Fibroblast of lung (primary cell): ENCODE results near the gene ARF4. TPM values are rescaled to one million over a fixed set of nuclear protein-coding genes. Genes with fewer than 3 reads are reported as not detected.

Experiments used
- DNase-seq, 2 donors: peaks; one replicate each; pipeline versions ENCODE4 v3.0.0 to v3.0.0-alpha.2; 2010; ENCODE audit warnings: low read depth in 2 of 2
- H2AFZ ChIP-seq: 2 replicates; pipeline ENCODE4 v1.5.1; 2012; ENCODE audit warnings: low read length, control low read depth, inconsistent platforms
- H3K27ac ChIP-seq: 2 replicates; pipeline ENCODE4 v1.5.1; 2011; ENCODE audit warnings: low read length, control low read depth; ENCODE audit not compliant: insufficient read depth
- H3K27me3 ChIP-seq: 2 replicates; pipeline ENCODE4 v1.5.1; 2011; ENCODE audit warnings: mild to moderate bottlenecking, low read length; ENCODE audit not compliant: control insufficient read depth, insufficient read depth
- H3K36me3 ChIP-seq: 2 replicates; pipeline ENCODE4 v1.5.1; 2011; ENCODE audit warnings: low read length; ENCODE audit not compliant: control insufficient read depth, insufficient read depth
- H3K4me1 ChIP-seq: 2 replicates; pipeline ENCODE4 v1.5.1; 2011; ENCODE audit warnings: low read length; ENCODE audit not compliant: control insufficient read depth, insufficient read depth; ENCODE audit errors: extremely low read depth
- H3K4me2 ChIP-seq: 2 replicates; pipeline ENCODE4 v1.5.1; 2011; ENCODE audit warnings: low read length, control low read depth; ENCODE audit not compliant: insufficient read depth; ENCODE audit errors: extremely low read depth
- H3K4me3 ChIP-seq, 4 experiments: fragments of 200-600 bp in 1 of 4; sonication (generic) in 1 of 4; replicated peaks in 1 of 4; 2 replicates each; pipeline ENCODE4 v1.5.1; 2011 to 2016; ENCODE audit warnings: low read length in 4 of 4, low read depth in 3 of 4, mild to moderate bottlenecking in 3 of 4, control low read depth in 2 of 4, inconsistent platforms in 1 of 4, mixed read lengths in 1 of 4; ENCODE audit not compliant: insufficient read depth in 1 of 4; ENCODE audit errors: control extremely low read depth in 1 of 4
- H3K79me2 ChIP-seq: 2 replicates; pipeline ENCODE4 v1.5.1; 2012; ENCODE audit warnings: mild to moderate bottlenecking, low read length, inconsistent platforms; ENCODE audit not compliant: control insufficient read depth, insufficient read depth
- H3K9ac ChIP-seq: 2 replicates; pipeline ENCODE4 v1.5.1; 2011; ENCODE audit warnings: mild to moderate bottlenecking, low read length, control low read depth; ENCODE audit not compliant: insufficient read depth
- H3K9me3 ChIP-seq: 2 replicates; pipeline ENCODE4 v1.5.1; 2012; ENCODE audit warnings: low read depth, low read length; ENCODE audit not compliant: control insufficient read depth, insufficient read depth
- H4K20me1 ChIP-seq: 2 replicates; pipeline ENCODE4 v1.5.1; 2011; ENCODE audit warnings: low read length; ENCODE audit not compliant: control insufficient read depth, insufficient read depth; ENCODE audit errors: extremely low read depth
- EZH2 ChIP-seq: IDR thresholded peaks from 2 replicates; pipeline ENCODE4 v1.5.1; 2012; ENCODE audit warnings: low read length, control low read depth, mild to moderate bottlenecking; ENCODE audit errors: missing control alignments
- polyA plus RNA-seq, 2 donors: library from polyadenylated mRNA; depleted of rRNA in 1 of 2; stranded (reverse) in 1 of 2; unstranded in 1 of 2; fragments of >200 nt; gene quantifications; 2 replicates each; pipeline ENCODE4 v1.2.1, GENCODE V29; 2011 to 2012; ENCODE audit warnings: missing spikeins in 1 of 2
- total RNA-seq: library from RNA; depleted of rRNA; stranded (reverse); fragments of >200 nt; gene quantifications from 2 replicates; pipeline ENCODE4 v1.2.1, GENCODE V29; 2014
- TF ChIP-seq, protein P1 (sequence below), 2 donors: IDR thresholded peaks in 1 of 2; conservative IDR thresholded peaks in 1 of 2; 1 replicate in 1 of 2; 2 replicates in 1 of 2; pipeline ENCODE4 v1.5.1; 2011 to 2012; ENCODE audit warnings: low read length in 2 of 2, control low read depth in 1 of 2, inconsistent platforms in 1 of 2, low read depth in 1 of 2, mild to moderate bottlenecking in 1 of 2

Gene ARF4
- total and polyA plus RNA-seq, 2 donors (not counting 1 experiment from before 2014, with no cell fraction given) = 173 to 761 TPM

DNA sequence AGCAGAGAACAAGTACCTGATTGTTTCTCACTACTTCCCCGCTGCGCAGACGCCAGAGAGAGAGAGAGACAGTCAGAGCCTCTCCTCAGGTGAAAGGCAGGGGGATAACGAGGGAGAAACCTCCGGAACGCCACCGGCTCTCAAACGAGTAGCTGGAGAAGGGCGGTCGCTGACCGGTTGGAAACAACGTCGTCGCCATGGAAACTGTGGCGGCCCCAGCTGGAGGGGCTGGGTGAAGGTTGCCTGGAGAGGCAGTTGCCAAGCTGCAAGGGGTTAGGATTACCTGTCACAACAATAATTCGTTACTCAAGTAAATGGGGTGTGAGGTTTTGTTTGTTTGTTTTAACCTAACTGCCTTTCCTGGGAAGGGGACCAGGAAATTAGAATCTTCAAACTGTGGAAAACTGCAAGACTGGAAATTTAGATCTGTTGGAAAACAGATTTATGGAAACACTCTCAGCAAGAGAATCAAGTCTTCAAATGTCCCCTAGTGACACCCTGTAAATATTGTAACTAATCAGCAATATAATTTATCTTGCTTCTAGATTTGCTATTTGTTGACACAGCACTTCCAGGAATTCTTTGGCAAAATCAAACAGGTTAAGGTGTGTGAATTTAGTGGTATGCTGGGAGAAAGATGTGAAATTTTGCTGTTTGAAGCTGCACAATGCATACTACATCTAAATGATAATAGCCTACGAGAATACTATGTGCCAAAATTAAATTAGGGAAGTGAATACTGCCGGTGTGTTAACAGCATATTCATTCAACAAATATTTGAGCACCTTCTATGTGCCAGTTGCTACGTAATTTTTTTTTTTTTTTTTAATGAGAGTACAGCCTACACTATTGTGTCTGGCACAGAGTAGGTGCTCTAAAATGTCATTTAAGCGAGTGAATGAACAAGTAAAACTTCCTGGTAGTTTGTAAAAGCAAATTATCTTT lies 52.7 kb downstream of the ARF4 start, which contains the start of gene DNAH12:
Gene DNAH12 (minus strand): TSS at position 164 of the 945 bp plus-strand sequence. CDS start 1,474 bp downstream, outside the sequence.
- H3K36me3 ChIP-seq = no peaks in the 10 kb centered on the region
- H3K27ac ChIP-seq = no peak within 1 kb of the TSS
- no peaks in the 10 kb centered on the region for H3K4me1 ChIP-seq
- no peaks in the 10 kb centered on the region for H4K20me1 ChIP-seq
- H3K4me2 ChIP-seq = peak within 1 kb of the TSS; percentile 67
- no peaks in the 10 kb centered on the region for H3K79me2 ChIP-seq
- H3K9ac ChIP-seq = no peak within 1 kb of the TSS
- H3K4me3 ChIP-seq = peak within 1 kb of the TSS; percentile 2 to 48 (median 37)
- TF ChIP-seq EZH2 = no peak
- TF ChIP-seq, protein P1, sequence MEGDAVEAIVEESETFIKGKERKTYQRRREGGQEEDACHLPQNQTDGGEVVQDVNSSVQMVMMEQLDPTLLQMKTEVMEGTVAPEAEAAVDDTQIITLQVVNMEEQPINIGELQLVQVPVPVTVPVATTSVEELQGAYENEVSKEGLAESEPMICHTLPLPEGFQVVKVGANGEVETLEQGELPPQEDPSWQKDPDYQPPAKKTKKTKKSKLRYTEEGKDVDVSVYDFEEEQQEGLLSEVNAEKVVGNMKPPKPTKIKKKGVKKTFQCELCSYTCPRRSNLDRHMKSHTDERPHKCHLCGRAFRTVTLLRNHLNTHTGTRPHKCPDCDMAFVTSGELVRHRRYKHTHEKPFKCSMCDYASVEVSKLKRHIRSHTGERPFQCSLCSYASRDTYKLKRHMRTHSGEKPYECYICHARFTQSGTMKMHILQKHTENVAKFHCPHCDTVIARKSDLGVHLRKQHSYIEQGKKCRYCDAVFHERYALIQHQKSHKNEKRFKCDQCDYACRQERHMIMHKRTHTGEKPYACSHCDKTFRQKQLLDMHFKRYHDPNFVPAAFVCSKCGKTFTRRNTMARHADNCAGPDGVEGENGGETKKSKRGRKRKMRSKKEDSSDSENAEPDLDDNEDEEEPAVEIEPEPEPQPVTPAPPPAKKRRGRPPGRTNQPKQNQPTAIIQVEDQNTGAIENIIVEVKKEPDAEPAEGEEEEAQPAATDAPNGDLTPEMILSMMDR (conservative IDR thresholded peaks at IDR 0.05 in 1 of 2, IDR thresholded peaks at IDR 0.05 in 1 of 2; ENCODE audit: low read depth in 1 of 2, low read length in 2 of 2) = no peak
- peak; percentile 33 to 58 for DNase-seq
- peak within 1 kb of the TSS; percentile 11 for H2AFZ ChIP-seq
- no peaks in the 10 kb centered on the region for H3K27me3 ChIP-seq
- no peaks in the 10 kb centered on the region for H3K9me3 ChIP-seq

DNA sequence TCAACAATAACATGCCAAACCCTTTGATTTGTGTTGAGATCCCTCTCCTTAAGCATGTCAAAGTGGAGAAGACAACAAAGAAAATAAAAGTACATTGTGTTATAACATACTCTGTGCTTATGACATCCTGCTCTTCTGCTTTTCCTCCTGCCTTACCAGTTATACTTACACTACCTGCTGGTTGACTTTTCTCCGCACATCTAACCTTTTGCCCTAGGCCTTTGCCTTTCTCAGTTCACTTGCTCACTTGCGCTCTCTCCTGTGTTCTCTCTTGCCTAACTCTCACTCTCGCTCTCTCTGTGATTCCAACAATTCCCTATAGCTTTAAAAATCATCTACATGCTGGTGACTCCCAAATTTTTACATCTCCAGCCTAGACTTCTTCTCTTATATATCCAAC lies 58.7 kb downstream of the ARF4 start:
- no peak for TF ChIP-seq EZH2
- TF ChIP-seq, protein P1 (conservative IDR thresholded peaks at IDR 0.05 in 1 of 2, IDR thresholded peaks at IDR 0.05 in 1 of 2; ENCODE audit: low read depth in 1 of 2, low read length in 2 of 2) = no peak
- Histone ChIP-seq H3K4me2 (no peak overlapping the region), H3K9ac (no peak overlapping the region), H4K20me1 (no peaks in the 10 kb centered on the region), H3K4me3 (no peak overlapping the region), H3K27me3 (no peaks in the 10 kb centered on the region), H3K4me1 (no peaks in the 10 kb centered on the region), H3K27ac (no peak overlapping the region), H3K79me2 (no peaks in the 10 kb centered on the region), H2AFZ (no peak overlapping the region), H3K9me3 (no peaks in the 10 kb centered on the region), H3K36me3 (no peaks in the 10 kb centered on the region)
- DNase-seq = no peak

DNA sequence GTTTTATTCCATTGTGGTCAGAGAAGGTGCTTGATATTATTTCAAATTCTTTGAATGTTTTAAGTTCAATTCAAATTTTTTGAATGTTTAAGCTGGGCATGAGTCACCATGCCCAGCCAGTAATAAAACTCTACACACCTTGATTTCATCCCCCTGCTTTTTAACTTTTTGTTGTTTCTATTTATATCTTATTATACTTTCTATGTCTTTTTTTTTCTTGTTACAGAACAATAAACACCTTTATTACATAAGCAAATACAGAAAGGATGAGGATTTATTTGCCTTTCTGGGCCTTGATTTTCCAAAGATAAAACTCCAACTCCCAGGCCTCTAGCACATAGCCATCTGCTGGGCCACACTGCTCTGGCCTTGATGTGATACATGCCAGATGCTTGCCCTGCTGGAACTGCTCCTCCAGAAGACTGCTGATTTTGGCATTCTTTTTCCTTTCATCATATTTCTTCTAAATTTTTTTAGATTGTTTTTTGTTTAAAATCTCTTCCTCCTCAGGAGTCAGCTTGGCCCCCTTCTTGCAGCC lies 67.0 kb downstream of the ARF4 start:
- Histone ChIP-seq H3K4me1 (no peaks in the 10 kb centered on the region), H3K27me3 (no peaks in the 10 kb centered on the region), H3K9me3 (no peaks in the 10 kb centered on the region), H3K27ac (no peak overlapping the region), H2AFZ (no peak overlapping the region), H3K36me3 (no peaks in the 10 kb centered on the region), H3K9ac (no peak overlapping the region), H3K79me2 (no peaks in the 10 kb centered on the region), H3K4me3 (no peak overlapping the region), H3K4me2 (no peak overlapping the region), H4K20me1 (no peaks in the 10 kb centered on the region)
- no peak for TF ChIP-seq EZH2
- TF ChIP-seq, protein P1 (conservative IDR thresholded peaks at IDR 0.05 in 1 of 2, IDR thresholded peaks at IDR 0.05 in 1 of 2; ENCODE audit: low read depth in 1 of 2, low read length in 2 of 2) = no peak
- peak in 1 of 2 donors; percentile 19 for DNase-seq
